ENCODE data around the gene MUC5B. TPM values are rescaled to one million over a fixed set of nuclear protein-coding genes. Genes with fewer than 3 reads are reported as not detected.

The MUC5B gene
- total and polyA plus RNA-seq, 2 experiments from 2014 or later: not detected

- Histone ChIP-seq H3K27ac (no peak overlapping the region), H3K4me3 (no peak overlapping the region), H3K36me3 (ENCODE audit: low read depth) (no peaks in the 10 kb centered on the region), H4K20me1 (ENCODE audit: insufficient read depth) (no peaks in the 10 kb centered on the region), H3K4me1 (ENCODE audit: insufficient read depth) (0 out of 2 replicates have a peak, but pooled peaks cover 6% of the 10 kb centered on the region), H3F3A (ENCODE audit: insufficient read depth) (no peaks in the 10 kb centered on the region), H3K9ac (no peak overlapping the region), H3K79me2 (ENCODE audit: insufficient read depth) (no peaks in the 10 kb centered on the region), H3K4me2 (ENCODE audit: unreplicated experiment) (no peak overlapping the region), H3K9me3 (ENCODE audit: low read depth) (no peaks in the 10 kb centered on the region), H3K9me2 (ENCODE audit: insufficient read depth) (no peaks in the 10 kb centered on the region), H2AFZ (no peak overlapping the region), H3K27me3 (replicated peaks; ENCODE audit: insufficient read depth) (no peaks in the 10 kb centered on the region)
- DNase-seq: no peak
- in situ Hi-C loops (cut with MboI): no loop called here
- WGBS, 2 experiments (ENCODE audit: low coverage in 1 of 2, low lambda C conversion rate in 2 of 2, missing lambda C conversion rate in 2 of 2): 91 to 94% methylated on average over 43 to 46 of the region's 46 CpGs
- TF ChIP-seq EZH2 (IDR thresholded peaks at IDR 0.05; ENCODE audit: insufficient read depth, poor library complexity, severe bottlenecking): no peak
- no peak for TF ChIP-seq EZH2phosphoT487 (IDR thresholded peaks at IDR 0.05; ENCODE audit: insufficient read depth, low read depth)
These were observed 57.5 kb downstream of the MUC5B start for GRCh38 chr11:1280116-1281035.

- WGBS, 2 experiments (ENCODE audit: low coverage in 1 of 2, low lambda C conversion rate in 2 of 2, missing lambda C conversion rate in 2 of 2): 54 to 62% methylated on average over 33 of the region's 33 CpGs
- Histone ChIP-seq H3K9me2 (ENCODE audit: insufficient read depth) (no peaks in the 10 kb centered on the region), H3K4me2 (ENCODE audit: unreplicated experiment) (no peak overlapping the region), H3K79me2 (ENCODE audit: insufficient read depth) (no peaks in the 10 kb centered on the region), H3K36me3 (ENCODE audit: low read depth) (no peaks in the 10 kb centered on the region), H3F3A (ENCODE audit: insufficient read depth) (no peaks in the 10 kb centered on the region), H3K9ac (no peak overlapping the region; the same call in 1 of the 2 replicates), H3K4me1 (ENCODE audit: insufficient read depth) (0 out of 2 replicates have a peak, but pooled peaks cover 6% of the 10 kb centered on the region), H3K27ac (peak overlapping the region; percentile 57), H4K20me1 (ENCODE audit: insufficient read depth) (no peaks in the 10 kb centered on the region), H3K4me3 (no peak overlapping the region), H3K9me3 (ENCODE audit: low read depth) (no peaks in the 10 kb centered on the region), H3K27me3 (replicated peaks; ENCODE audit: insufficient read depth) (no peaks in the 10 kb centered on the region), H2AFZ (0 out of 2 replicates have a peak overlapping the region, but pooled peaks have one; percentile 22)
- DNase-seq: peak; percentile 77
- TF ChIP-seq EZH2 (IDR thresholded peaks at IDR 0.05; ENCODE audit: insufficient read depth, poor library complexity, severe bottlenecking) (no peak), EZH2phosphoT487 (IDR thresholded peaks at IDR 0.05; ENCODE audit: insufficient read depth, low read depth) (no peak)
- in situ Hi-C loops (cut with MboI): no loop called here
These were observed 58.6 kb downstream of the MUC5B start for GRCh38 chr11:1281326-1281973.

GRCh38 chr11:1281974-1282365 is 59.1 kb downstream of the MUC5B start:
- H3K36me3 ChIP-seq (ENCODE audit: low read depth): no peaks in the 10 kb centered on the region
- no peaks in the 10 kb centered on the region for H4K20me1 ChIP-seq (ENCODE audit: insufficient read depth)
- H3K4me1 ChIP-seq (ENCODE audit: insufficient read depth): 0 out of 2 replicates have a peak, but pooled peaks cover 6% of the 10 kb centered on the region
- H3K27me3 ChIP-seq (replicated peaks; ENCODE audit: insufficient read depth): no peaks in the 10 kb centered on the region
- no peaks in the 10 kb centered on the region for H3K79me2 ChIP-seq (ENCODE audit: insufficient read depth)
- peak overlapping the region; percentile 57 for H3K27ac ChIP-seq
- TF ChIP-seq EZH2phosphoT487 (IDR thresholded peaks at IDR 0.05; ENCODE audit: insufficient read depth, low read depth) (no peak), EZH2 (IDR thresholded peaks at IDR 0.05; ENCODE audit: insufficient read depth, poor library complexity, severe bottlenecking) (no peak)
- H3K9me2 ChIP-seq (ENCODE audit: insufficient read depth): no peaks in the 10 kb centered on the region
- no peak overlapping the region for H3K4me2 ChIP-seq (ENCODE audit: unreplicated experiment)
- WGBS, 2 experiments (ENCODE audit: low coverage in 1 of 2, low lambda C conversion rate in 2 of 2, missing lambda C conversion rate in 2 of 2): 16 to 18% methylated on average over 3 of the region's 3 CpGs
- H3F3A ChIP-seq (ENCODE audit: insufficient read depth): no peaks in the 10 kb centered on the region
- no peak overlapping the region for H3K4me3 ChIP-seq
- H2AFZ ChIP-seq: 0 out of 2 replicates have a peak overlapping the region, but pooled peaks have one; percentile 22
- H3K9me3 ChIP-seq (ENCODE audit: low read depth): no peaks in the 10 kb centered on the region
- in situ Hi-C loops (cut with MboI): no loop called here
- H3K9ac ChIP-seq: no peak overlapping the region; the same call in 1 of the 2 replicates
- peak; percentile 47 for DNase-seq

- in situ Hi-C loops (cut with MboI): no loop called here
- 97 to 98% methylated on average over 17 to 18 of the region's 18 CpGs for WGBS, 2 experiments (ENCODE audit: low coverage in 1 of 2, low lambda C conversion rate in 2 of 2, missing lambda C conversion rate in 2 of 2)
- Histone ChIP-seq H3K4me1 (ENCODE audit: insufficient read depth) (0 out of 2 replicates have a peak, but pooled peaks cover 6% of the 10 kb centered on the region), H3F3A (ENCODE audit: insufficient read depth) (no peaks in the 10 kb centered on the region), H3K4me3 (no peak overlapping the region), H3K27me3 (replicated peaks; ENCODE audit: insufficient read depth) (no peaks in the 10 kb centered on the region), H3K9me3 (ENCODE audit: low read depth) (no peaks in the 10 kb centered on the region), H3K9me2 (ENCODE audit: insufficient read depth) (no peaks in the 10 kb centered on the region), H2AFZ (no peak overlapping the region), H4K20me1 (ENCODE audit: insufficient read depth) (no peaks in the 10 kb centered on the region), H3K36me3 (ENCODE audit: low read depth) (no peaks in the 10 kb centered on the region), H3K9ac (no peak overlapping the region), H3K27ac (no peak overlapping the region), H3K79me2 (ENCODE audit: insufficient read depth) (no peaks in the 10 kb centered on the region), H3K4me2 (ENCODE audit: unreplicated experiment) (no peak overlapping the region)
- no peak for TF ChIP-seq EZH2 (IDR thresholded peaks at IDR 0.05; ENCODE audit: insufficient read depth, poor library complexity, severe bottlenecking)
- TF ChIP-seq EZH2phosphoT487 (IDR thresholded peaks at IDR 0.05; ENCODE audit: insufficient read depth, low read depth): no peak
- no peak for DNase-seq
These were observed 60.2 kb downstream of the MUC5B start for GRCh38 chr11:1283091-1283511.
